ENCODE measurements around the gene AREG.

AREG gene

DNA sequence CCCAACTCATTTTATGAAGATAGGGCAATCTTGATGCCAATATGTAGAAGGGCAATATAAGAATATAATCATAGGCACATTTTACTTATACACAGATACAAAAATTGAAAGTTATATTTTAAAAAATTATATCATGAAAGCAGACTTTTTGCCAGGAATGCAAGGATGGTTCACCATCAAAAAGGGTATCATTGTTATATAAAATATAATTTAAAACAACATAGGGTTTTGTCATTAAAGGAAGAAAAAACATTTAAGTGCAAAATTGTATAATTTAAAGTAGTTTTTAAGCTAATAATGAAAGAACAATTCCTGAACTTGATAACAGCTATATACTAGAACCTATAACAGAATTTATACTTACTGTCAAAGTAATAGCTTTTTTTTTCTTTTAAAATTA lies 15.9 kb downstream of the AREG start:
- H3K4me3 ChIP-seq (ENCODE audit: low read depth, low read length), result no peak overlapping the region
- TF ChIP-seq CTCF (IDR thresholded peaks at IDR 0.05; ENCODE audit: low read depth, low read length, missing control alignments), result no peak
- DNase-seq (ENCODE audit: low read depth), result no peak

DNA sequence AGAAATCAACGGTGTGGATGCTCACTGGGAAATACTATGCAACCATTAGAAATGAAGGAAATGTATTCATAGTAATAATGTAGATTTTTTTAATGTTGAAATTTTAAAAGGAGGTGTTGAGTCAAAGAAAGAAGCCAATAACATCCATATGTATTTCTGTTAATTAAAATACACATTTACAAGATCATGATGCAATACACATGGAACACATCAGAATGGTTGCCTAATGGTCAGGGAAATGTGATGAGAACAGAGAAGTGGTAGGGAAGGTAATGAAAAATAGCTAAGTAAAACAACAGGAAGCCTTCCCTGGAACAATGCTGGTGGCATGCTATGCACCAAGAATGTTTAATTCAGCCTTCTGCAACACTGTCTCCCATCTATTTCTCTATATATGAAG lies 18.2 kb downstream of the AREG start:
- no peak overlapping the region for H3K4me3 ChIP-seq (ENCODE audit: low read depth, low read length)
- no peak for TF ChIP-seq CTCF (IDR thresholded peaks at IDR 0.05; ENCODE audit: low read depth, low read length, missing control alignments)
- no peak for DNase-seq (ENCODE audit: low read depth)

- H3K4me3 ChIP-seq (ENCODE audit: low read depth, low read length), result no peak overlapping the region
- DNase-seq (ENCODE audit: low read depth), result no peak
- TF ChIP-seq CTCF (IDR thresholded peaks at IDR 0.05; ENCODE audit: low read depth, low read length, missing control alignments), result no peak
Measured at GRCh38 chr4:74464291-74464690, 19.4 kb downstream of the AREG start.

DNA sequence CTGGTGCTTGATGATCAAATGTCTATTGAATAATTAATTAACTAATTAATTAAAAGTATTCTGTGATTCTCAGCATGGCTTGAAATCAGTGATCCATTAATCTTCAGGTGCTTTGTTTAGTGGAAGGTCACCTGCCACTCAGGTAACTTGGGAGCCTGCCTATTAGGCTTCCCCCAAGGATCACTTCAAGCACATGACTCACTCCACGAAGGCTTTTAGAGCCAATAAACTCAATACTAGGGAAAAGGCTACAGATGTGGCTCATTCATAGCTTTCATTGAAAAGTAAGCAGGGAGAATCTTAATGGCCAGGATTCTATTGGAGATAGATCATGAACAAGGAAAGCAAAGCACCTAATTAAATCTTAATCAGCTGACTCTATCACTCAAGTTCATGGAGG lies 21.3 kb downstream of the AREG start:
- TF ChIP-seq CTCF (IDR thresholded peaks at IDR 0.05; ENCODE audit: low read depth, low read length, missing control alignments), result no peak
- DNase-seq (ENCODE audit: low read depth), result no peak
- H3K4me3 ChIP-seq (ENCODE audit: low read depth, low read length), result no peak overlapping the region

DNA sequence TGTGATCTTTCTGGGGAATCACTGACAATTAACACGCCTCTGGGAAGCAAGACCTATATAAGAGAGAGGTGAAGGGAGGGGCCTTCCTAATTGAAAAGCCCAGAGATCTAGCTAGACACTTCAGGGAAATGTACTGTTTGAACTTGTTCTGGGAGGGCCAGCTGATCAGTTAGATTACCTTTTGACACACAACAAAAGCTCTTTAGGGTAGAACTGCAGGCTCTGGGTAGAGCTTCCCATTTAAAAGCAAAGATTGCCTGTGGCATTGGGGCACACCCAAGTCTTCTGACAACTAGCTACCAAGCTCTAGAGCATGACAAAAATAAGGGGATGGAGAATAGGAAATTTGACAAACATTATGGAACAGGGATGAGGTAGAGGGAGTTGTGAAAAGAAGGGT lies 26.3 kb downstream of the AREG start:
- H3K4me3 ChIP-seq (ENCODE audit: low read depth, low read length), result no peak overlapping the region
- no peak for DNase-seq (ENCODE audit: low read depth)
- no peak for TF ChIP-seq CTCF (IDR thresholded peaks at IDR 0.05; ENCODE audit: low read depth, low read length, missing control alignments)

GRCh38 chr4:74473155-74473811 lies 28.3 kb downstream of the AREG start:
- H3K4me3 ChIP-seq (ENCODE audit: low read depth, low read length), result no peak overlapping the region
- no peak for DNase-seq (ENCODE audit: low read depth)
- no peak for TF ChIP-seq CTCF (IDR thresholded peaks at IDR 0.05; ENCODE audit: low read depth, low read length, missing control alignments)

GRCh38 chr4:74474345-74475090 lies 29.6 kb downstream of the AREG start:
- no peak for DNase-seq (ENCODE audit: low read depth)

More at GRCh38 chr4:74474345-74475090, 29.6 kb downstream of the AREG start:
- H3K4me3 ChIP-seq (ENCODE audit: low read depth, low read length), result no peak overlapping the region
- no peak for TF ChIP-seq CTCF (IDR thresholded peaks at IDR 0.05; ENCODE audit: low read depth, low read length, missing control alignments)

Data from GM12864 (cell line).